CD4-positive, alpha-beta memory T cell (primary cell): ENCODE results near the gene RER1. TPM values are rescaled to one million over a fixed set of nuclear protein-coding genes. Genes with fewer than 3 reads are reported as not detected.

Source experiments
- CTCF ChIA-PET: fragments of 350-600 bp; sonication (Branson Sonifier 250); formaldehyde crosslinking; loops from one replicate; lab custom pipeline; 2021; ENCODE audit warnings: inconsistent platforms; ENCODE audit not compliant: partially characterized antibody; lab: Charles Lee
- POLR2A ChIA-PET: fragments of 350-600 bp; sonication (Branson Sonifier 250); formaldehyde crosslinking; loops from one replicate; lab custom pipeline; 2021; ENCODE audit not compliant: partially characterized antibody; lab: Charles Lee
- DNase-seq, 5 donors: peaks; one replicate each; pipeline versions ENCODE4 v3.0.0 to v3.0.0-alpha.2; 2020 to 2022; ENCODE audit warnings: mixed read lengths in 1 of 5
- H3K27ac ChIP-seq: one replicate; pipeline ENCODE4 v1.7.0; 2013; ENCODE audit warnings: low read depth, low read length
- H3K27me3 ChIP-seq: 2 replicates; pipeline ENCODE4 v1.7.0; 2013; ENCODE audit warnings: mild to moderate bottlenecking, low read length, moderate library complexity; ENCODE audit not compliant: insufficient read depth
- H3K36me3 ChIP-seq: 2 replicates; pipeline ENCODE4 v1.7.0; 2013; ENCODE audit warnings: mild to moderate bottlenecking, low read length, moderate library complexity; ENCODE audit not compliant: insufficient read depth
- H3K4me1 ChIP-seq: 2 replicates; pipeline ENCODE4 v1.7.0; 2013; ENCODE audit warnings: mild to moderate bottlenecking, low read length, moderate library complexity; ENCODE audit not compliant: insufficient read depth
- H3K4me3 ChIP-seq, 2 donors: one replicate each; pipeline ENCODE4 v1.7.0; 2013; ENCODE audit warnings: low read length in 2 of 2, mild to moderate bottlenecking in 1 of 2
- H3K9me3 ChIP-seq, 2 donors: one replicate each; pipeline ENCODE4 v1.7.0; 2013; ENCODE audit warnings: low read length in 2 of 2, control low read depth in 1 of 2; ENCODE audit not compliant: control insufficient read depth in 1 of 2
- H3K27ac Mint-ChIP-seq, 7 donors: one replicate each; pipeline ENCODE4 v1.8.0; 2020 to 2021; ENCODE audit warnings: mixed read lengths in 7 of 7, mild to moderate bottlenecking in 6 of 7, inconsistent platforms in 3 of 7, moderate library complexity in 3 of 7
- H3K27me3 Mint-ChIP-seq, 2 donors: one replicate each; pipeline ENCODE4 v1.8.0; 2020 to 2021; ENCODE audit warnings: mixed read lengths in 2 of 2
- H3K36me3 Mint-ChIP-seq, 2 donors: one replicate each; pipeline ENCODE4 v1.8.0; 2020 to 2021; ENCODE audit warnings: mixed read lengths in 2 of 2, inconsistent platforms in 1 of 2, mild to moderate bottlenecking in 1 of 2
- H3K4me1 Mint-ChIP-seq, 4 donors: one replicate each; pipeline ENCODE4 v1.8.0; 2020 to 2021; ENCODE audit warnings: mixed read lengths in 4 of 4, mild to moderate bottlenecking in 1 of 4
- H3K4me3 Mint-ChIP-seq, 8 donors: one replicate each; pipeline ENCODE4 v1.8.0; 2020 to 2021; ENCODE audit warnings: mixed read lengths in 8 of 8, mild to moderate bottlenecking in 7 of 8, moderate library complexity in 6 of 8, inconsistent platforms in 3 of 8
- H3K9me3 Mint-ChIP-seq, 8 donors: one replicate each; pipeline ENCODE4 v1.8.0; 2020 to 2021; ENCODE audit warnings: mixed read lengths in 8 of 8, mild to moderate bottlenecking in 5 of 8, inconsistent platforms in 3 of 8, moderate library complexity in 1 of 8
- intact Hi-C: fragments of 100-400 bp; cut with micrococcal nuclease; formaldehyde crosslinking; loops from one replicate; pipeline ENCODE4 v1.15.1; 2023
- polyA plus RNA-seq, 2 donors: library from polyadenylated mRNA; unstranded; fragments of 300-500 nt; fragmentation: Illumina TruSeq; gene quantifications; one replicate each; pipeline ENCODE4 v1.2.3, GENCODE V29; 2021
- total RNA-seq, 2 experiments: library from RNA; stranded (reverse); gene quantifications; one replicate each; pipeline ENCODE4 v1.2.3, GENCODE V29; 2021

Gene RER1
- total and polyA plus RNA-seq, 4 experiments from 2014 or later = 131 to 221 (median 150) TPM

DNA sequence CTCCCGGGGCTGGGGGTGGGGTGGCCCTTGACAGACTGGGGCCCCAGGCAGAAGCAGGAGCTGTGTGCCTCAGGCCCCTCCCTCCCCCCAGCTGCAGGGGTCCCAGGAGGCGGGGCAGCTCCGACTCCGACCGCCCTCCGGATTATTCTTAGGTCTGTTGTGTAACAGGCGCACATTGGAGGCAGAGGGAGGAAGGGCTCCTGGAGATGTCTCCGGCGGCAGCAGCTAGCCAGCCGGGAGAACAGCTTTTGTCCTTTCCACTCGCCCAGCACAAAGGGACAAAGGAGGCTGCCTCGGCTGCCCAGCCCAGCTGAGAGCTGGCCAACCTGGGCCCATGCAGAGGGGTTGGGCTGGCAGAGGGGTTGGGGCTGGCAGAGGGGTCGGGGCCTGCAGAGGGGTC, 54.8 kb downstream of the RER1 start:
- Mint-ChIP-seq H3K27me3 (peaks cover 0 to 5% of the 10 kb centered on the region in 2 donors), H3K9me3 (no peaks in the 10 kb centered on the region), H3K4me3 (no peak overlapping the region), H3K27ac (no peak overlapping the region), H3K4me1 (peaks cover 0 to 1% (median 0%) of the 10 kb centered on the region in 4 donors), H3K36me3 (no peaks in the 10 kb centered on the region)
- ChIA-PET CTCF (no interaction called here), POLR2A (no interaction called here)
- Histone ChIP-seq H3K4me1 (peaks cover 5% of the 10 kb centered on the region), H3K27me3 (peaks cover 5% of the 10 kb centered on the region), H3K36me3 (no peaks in the 10 kb centered on the region), H3K27ac (no peak overlapping the region), H3K4me3 (no peak overlapping the region), H3K9me3 (no peaks in the 10 kb centered on the region)
- no peak for DNase-seq
- intact Hi-C loops = no loop called here

DNA sequence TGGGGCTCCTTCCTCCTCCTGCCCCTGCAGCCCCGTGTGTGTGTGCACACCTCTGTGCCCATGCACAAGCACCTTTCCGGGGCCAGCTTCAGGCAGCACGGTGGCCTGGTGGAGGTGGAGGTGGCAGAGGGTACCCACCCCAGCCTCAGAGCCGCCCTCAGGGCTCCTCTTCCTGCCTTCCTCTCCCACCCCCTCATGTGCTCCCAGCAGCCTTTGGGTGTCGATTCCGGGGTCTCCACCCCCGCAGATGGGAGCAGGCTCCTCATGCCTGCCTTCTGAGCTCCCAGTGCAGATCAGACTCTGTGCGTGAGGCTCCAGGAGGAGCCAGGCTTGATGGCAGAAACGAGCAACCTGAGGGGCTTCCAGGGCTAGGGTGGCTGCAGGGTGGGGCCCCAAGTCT, 55.2 kb downstream of the RER1 start:
- peaks cover 5% of the 10 kb centered on the region for H3K4me1 ChIP-seq
- H3K27me3 ChIP-seq = peaks cover 5% of the 10 kb centered on the region
- H3K9me3 Mint-ChIP-seq = no peaks in the 10 kb centered on the region
- no peak overlapping the region for H3K27ac Mint-ChIP-seq
- no peak overlapping the region for H3K4me3 Mint-ChIP-seq
- no peaks in the 10 kb centered on the region for H3K9me3 ChIP-seq
- H3K4me3 ChIP-seq = no peak overlapping the region
- peaks cover 0 to 5% of the 10 kb centered on the region in 2 donors for H3K27me3 Mint-ChIP-seq
- no peak for DNase-seq
- peaks cover 0 to 1% (median 0%) of the 10 kb centered on the region in 4 donors for H3K4me1 Mint-ChIP-seq
- no peaks in the 10 kb centered on the region for H3K36me3 ChIP-seq
- no peaks in the 10 kb centered on the region for H3K36me3 Mint-ChIP-seq
- intact Hi-C loops = no loop called here
- H3K27ac ChIP-seq = no peak overlapping the region
- CTCF ChIA-PET = no interaction called here
- POLR2A ChIA-PET = no interaction called here

DNA sequence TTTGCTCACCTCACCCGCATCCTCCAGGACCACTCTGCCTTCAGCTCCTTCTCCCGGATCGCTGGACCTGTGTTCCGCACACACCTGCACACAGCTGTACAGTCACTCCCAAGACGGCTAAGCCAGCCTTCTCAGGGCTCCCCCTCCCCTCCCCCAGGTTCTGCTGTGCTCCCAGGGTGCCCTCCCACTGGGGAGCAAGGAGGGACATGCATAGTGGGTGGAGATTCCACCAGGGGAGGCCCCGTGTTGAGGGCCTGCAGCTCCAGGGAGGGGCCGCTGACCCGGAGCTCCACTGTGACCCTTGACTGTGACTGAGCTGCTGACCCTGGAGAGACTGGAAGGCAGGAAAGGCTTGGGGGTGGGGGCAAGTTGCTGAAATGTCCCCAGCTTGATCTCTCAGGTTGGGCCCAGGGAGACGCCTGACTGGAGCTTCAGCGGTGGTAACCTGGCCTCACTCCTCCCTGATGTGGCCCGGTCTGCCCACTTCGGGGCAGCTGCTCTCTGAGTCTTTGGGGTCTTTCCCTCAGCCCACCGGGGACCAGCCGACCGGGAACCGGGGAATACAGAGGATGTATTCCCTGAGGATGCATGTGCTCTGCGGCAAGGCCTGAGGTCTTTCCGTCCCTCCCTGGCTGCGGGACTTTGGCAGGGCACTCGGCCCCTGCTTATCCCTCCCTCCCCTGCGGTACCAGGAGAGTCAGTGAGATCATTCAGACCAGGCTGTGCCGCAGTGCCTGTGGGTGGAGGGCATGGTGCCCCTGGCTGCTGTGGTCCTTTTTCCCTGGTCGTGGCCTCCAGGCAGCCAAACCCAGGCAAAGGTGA, 55.8 kb downstream of the RER1 start:
- H3K4me1 Mint-ChIP-seq = peaks cover 0 to 1% (median 0%) of the 10 kb centered on the region in 4 donors
- peaks cover 5% of the 10 kb centered on the region for H3K4me1 ChIP-seq
- peaks cover 0 to 5% of the 10 kb centered on the region in 2 donors for H3K27me3 Mint-ChIP-seq
- H3K9me3 ChIP-seq = no peaks in the 10 kb centered on the region
- no peaks in the 10 kb centered on the region for H3K9me3 Mint-ChIP-seq
- DNase-seq = no peak
- no peak overlapping the region for H3K4me3 ChIP-seq
- no peak overlapping the region for H3K27ac Mint-ChIP-seq
- H3K4me3 Mint-ChIP-seq = no peak overlapping the region
- no peaks in the 10 kb centered on the region for H3K36me3 ChIP-seq
- peaks cover 5% of the 10 kb centered on the region for H3K27me3 ChIP-seq
- H3K36me3 Mint-ChIP-seq = no peaks in the 10 kb centered on the region
- no peak overlapping the region for H3K27ac ChIP-seq
- ChIA-PET POLR2A (no interaction called here), CTCF (no interaction called here)
- intact Hi-C loops = no loop called here

DNA sequence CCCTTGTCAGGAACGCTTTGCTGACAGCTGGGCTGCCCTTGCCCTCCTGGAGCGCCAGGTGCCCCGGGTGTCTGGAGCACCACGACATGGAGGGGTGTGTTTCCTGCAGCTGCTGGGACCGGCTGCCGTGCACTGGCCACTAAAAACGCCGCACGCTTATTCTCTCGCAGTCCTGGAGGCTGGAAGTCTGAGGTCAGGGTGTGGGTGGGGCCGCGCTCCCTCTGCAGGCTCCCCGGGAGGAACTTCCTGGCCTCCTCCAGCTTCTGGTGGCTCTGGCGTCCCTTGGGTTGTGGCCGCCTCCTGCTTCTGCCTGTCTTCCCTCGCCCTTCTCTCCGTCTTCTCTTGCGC, 56.4 kb downstream of the RER1 start:
- Histone ChIP-seq H3K4me1 (peaks cover 5% of the 10 kb centered on the region), H3K36me3 (no peaks in the 10 kb centered on the region), H3K27ac (no peak overlapping the region), H3K4me3 (no peak overlapping the region), H3K9me3 (no peaks in the 10 kb centered on the region), H3K27me3 (no peaks in the 10 kb centered on the region)
- intact Hi-C loops = no loop called here
- no peak overlapping the region for H3K4me3 Mint-ChIP-seq
- H3K27ac Mint-ChIP-seq = no peak overlapping the region
- POLR2A ChIA-PET = no interaction called here
- H3K4me1 Mint-ChIP-seq = peaks cover 0 to 1% (median 0%) of the 10 kb centered on the region in 4 donors
- CTCF ChIA-PET = no interaction called here
- DNase-seq = no peak
- H3K36me3 Mint-ChIP-seq = no peaks in the 10 kb centered on the region
- peaks cover 0 to 2% (median 0%) of the 10 kb centered on the region in 8 donors for H3K9me3 Mint-ChIP-seq
- peaks cover 0 to 3% of the 10 kb centered on the region in 2 donors for H3K27me3 Mint-ChIP-seq

DNA sequence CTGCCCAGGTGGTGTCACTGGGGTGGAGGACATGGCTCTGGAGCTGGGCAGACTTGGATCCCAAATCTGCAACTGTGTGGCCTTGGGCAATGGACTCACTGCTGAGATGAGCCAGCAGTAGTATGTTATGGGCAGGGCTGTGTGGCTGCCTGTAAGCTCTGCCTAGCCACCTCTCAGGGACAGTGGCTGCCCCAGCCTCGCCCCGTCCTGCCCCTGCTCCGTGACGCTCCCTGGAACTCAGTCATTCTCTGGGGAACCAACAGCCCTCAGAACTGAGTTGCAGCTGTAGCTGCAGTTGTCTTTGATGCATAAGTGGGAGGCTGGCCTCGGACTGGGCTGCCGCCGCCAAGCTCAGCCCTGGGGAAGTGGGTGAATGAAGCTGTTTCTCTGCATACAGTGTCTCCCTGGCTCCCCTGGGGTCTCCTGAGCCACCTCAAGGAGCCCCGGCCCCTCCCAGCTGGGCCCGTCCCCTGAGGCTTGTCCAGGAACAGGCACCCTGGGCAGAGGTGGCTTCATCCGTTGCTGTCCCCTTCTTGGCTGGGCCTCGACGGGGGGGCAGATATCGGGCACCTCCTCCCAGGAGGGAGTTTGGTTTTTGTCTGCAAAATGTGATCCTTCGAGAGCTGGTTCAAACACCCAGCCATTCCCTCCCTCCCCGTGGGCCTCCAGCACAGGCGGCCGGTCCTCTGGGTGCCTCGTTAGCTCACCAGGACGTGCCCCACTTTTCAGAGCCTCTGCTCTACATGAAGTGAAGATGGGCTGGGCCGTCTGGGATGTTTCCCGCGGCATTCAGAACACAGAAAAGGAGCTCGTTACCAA, 58.2 kb downstream of the RER1 start:
- Histone ChIP-seq H3K9me3 (no peaks in the 10 kb centered on the region), H3K36me3 (no peaks in the 10 kb centered on the region), H3K27me3 (no peaks in the 10 kb centered on the region), H3K4me3 (no peak overlapping the region), H3K27ac (no peak overlapping the region), H3K4me1 (no peaks in the 10 kb centered on the region)
- Mint-ChIP-seq H3K27ac (no peak overlapping the region), H3K27me3 (peaks cover 0 to 3% of the 10 kb centered on the region in 2 donors), H3K4me1 (peaks cover 0 to 1% (median 0%) of the 10 kb centered on the region in 4 donors), H3K9me3 (peaks cover 0 to 2% (median 0%) of the 10 kb centered on the region in 8 donors), H3K36me3 (no peaks in the 10 kb centered on the region), H3K4me3 (no peak overlapping the region)
- ChIA-PET POLR2A (no interaction called here), CTCF (no interaction called here)
- DNase-seq = no peak
- intact Hi-C loops = no loop called here

DNA sequence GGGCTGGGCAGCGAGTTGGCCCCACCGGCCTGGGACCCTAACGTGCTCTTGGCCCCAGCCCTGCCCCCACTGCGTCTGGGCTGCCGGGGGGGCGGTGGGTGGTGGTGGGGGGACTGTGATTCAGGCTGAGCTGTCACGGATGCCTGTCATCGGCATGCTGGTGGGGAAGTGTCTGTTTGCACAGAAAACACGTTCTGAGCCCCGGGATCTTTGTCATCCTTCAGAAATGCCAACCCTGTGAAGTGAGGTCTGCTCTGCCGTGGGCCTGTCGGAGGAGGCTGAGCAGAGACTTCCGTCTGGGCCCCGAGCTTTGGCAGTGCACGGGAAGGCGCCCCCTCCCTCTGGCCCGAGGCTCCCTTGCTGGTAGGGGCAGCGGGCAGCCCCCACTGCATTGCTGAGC, 60.1 kb downstream of the RER1 start:
- Histone ChIP-seq H3K27ac (no peak overlapping the region), H3K4me1 (no peaks in the 10 kb centered on the region), H3K27me3 (no peaks in the 10 kb centered on the region), H3K36me3 (no peaks in the 10 kb centered on the region), H3K9me3 (no peaks in the 10 kb centered on the region), H3K4me3 (no peak overlapping the region)
- no peak overlapping the region for H3K27ac Mint-ChIP-seq
- H3K9me3 Mint-ChIP-seq = peaks cover 0 to 2% (median 0%) of the 10 kb centered on the region in 8 donors
- H3K36me3 Mint-ChIP-seq = no peaks in the 10 kb centered on the region
- DNase-seq = no peak
- intact Hi-C loops = no loop called here
- peaks cover 0 to 1% (median 0%) of the 10 kb centered on the region in 4 donors for H3K4me1 Mint-ChIP-seq
- H3K4me3 Mint-ChIP-seq = no peak overlapping the region
- CTCF ChIA-PET = no interaction called here
- no peaks in the 10 kb centered on the region for H3K27me3 Mint-ChIP-seq
- POLR2A ChIA-PET = no interaction called here

DNA sequence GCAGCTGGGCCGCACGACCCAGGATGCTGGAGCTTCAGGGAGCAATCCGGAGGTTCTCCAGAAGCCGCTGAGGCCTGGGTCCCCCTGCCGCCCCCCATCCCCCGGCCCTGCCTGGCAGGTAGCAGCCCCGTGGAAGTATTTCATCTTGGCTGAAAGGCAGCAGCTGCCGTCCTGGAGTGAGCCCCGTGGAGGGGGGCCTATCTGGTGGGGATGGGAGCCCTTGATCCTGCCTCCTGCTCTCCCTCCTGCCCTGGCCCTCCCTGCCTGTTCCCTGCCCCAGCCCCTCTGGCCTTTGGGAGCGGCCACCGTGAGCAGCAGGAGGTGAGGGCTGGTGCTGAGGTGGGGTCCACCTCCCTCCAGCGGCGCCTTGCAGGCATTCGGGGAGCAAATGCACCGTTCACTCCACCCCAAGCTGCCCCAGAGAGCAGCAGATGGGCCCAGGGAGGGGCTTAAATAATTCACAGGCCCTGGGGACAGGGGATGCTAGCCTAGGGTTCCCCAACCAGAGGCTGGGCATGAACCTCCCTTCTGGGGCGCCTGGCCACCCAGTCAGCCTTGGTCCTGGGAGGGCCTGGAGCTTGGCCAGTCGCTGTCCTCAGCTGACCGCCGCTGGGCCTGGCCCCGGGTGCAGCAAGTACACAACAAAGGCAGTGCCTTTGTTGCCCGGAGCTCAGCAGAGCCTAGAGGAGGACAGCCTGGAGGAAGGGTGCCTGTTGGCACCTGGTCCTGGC, 60.7 kb downstream of the RER1 start:
- no peaks in the 10 kb centered on the region for H3K27me3 Mint-ChIP-seq
- H3K9me3 Mint-ChIP-seq = peaks cover 0 to 2% (median 0%) of the 10 kb centered on the region in 8 donors
- no peak overlapping the region for H3K27ac Mint-ChIP-seq
- Histone ChIP-seq H3K9me3 (no peaks in the 10 kb centered on the region), H3K4me1 (no peaks in the 10 kb centered on the region), H3K27me3 (no peaks in the 10 kb centered on the region), H3K4me3 (no peak overlapping the region), H3K27ac (no peak overlapping the region), H3K36me3 (no peaks in the 10 kb centered on the region)
- no peak overlapping the region for H3K4me3 Mint-ChIP-seq
- intact Hi-C loops = no loop called here
- CTCF ChIA-PET = no interaction called here
- H3K4me1 Mint-ChIP-seq = peaks cover 0 to 1% (median 0%) of the 10 kb centered on the region in 4 donors
- POLR2A ChIA-PET = no interaction called here
- H3K36me3 Mint-ChIP-seq = no peaks in the 10 kb centered on the region
- no peak for DNase-seq
